Uterus (tissue), 4 donors: ENCODE data around the gene POLR3E. TPM values are rescaled to one million over a fixed set of nuclear protein-coding genes. Genes with fewer than 3 reads are reported as not detected.

Experiments
- DNase-seq, 2 donors: peaks; one replicate each; pipeline ENCODE4 v3.0.0-alpha.2; 2019 to 2020
- H3K27ac ChIP-seq, 2 donors: fragments of 200-600 bp; sonication (generic); 1 replicate in 1 of 2; 2 replicates in 1 of 2; pipeline ENCODE4 v1.5.1; 2016 to 2018
- H3K27me3 ChIP-seq, 2 donors: fragments of 200-600 bp; sonication (generic); one replicate each; pipeline ENCODE4 v1.5.1; 2018 to 2019; ENCODE audit warnings: control low read depth in 1 of 2
- H3K36me3 ChIP-seq, 2 donors: fragments of 200-600 bp; sonication (generic); one replicate each; pipeline ENCODE4 v1.5.1; 2019; ENCODE audit warnings: control low read depth in 1 of 2
- H3K4me1 ChIP-seq, 2 donors: fragments of 200-600 bp; sonication (generic); one replicate each; pipeline ENCODE4 v1.5.1; 2018 to 2019; ENCODE audit warnings: control low read depth in 1 of 2
- H3K4me3 ChIP-seq, 2 donors: fragments of 200-600 bp; sonication (generic); 1 replicate in 1 of 2; 2 replicates in 1 of 2; pipeline ENCODE4 v1.5.1; 2018 to 2019; ENCODE audit warnings: mild to moderate bottlenecking in 1 of 2
- H3K9me3 ChIP-seq, 2 donors: fragments of 200-600 bp; sonication (generic); one replicate each; pipeline ENCODE4 v1.5.1; 2019; ENCODE audit warnings: control low read depth in 1 of 2
- CTCF ChIP-seq, 4 experiments: fragments of 200-600 bp in 2 of 4; fragments of 450-650 bp in 2 of 4; sonication (generic) in 2 of 4; IDR thresholded peaks; one replicate each; pipeline ENCODE4 v1.5.1; 2016 to 2019; ENCODE audit warnings: antibody characterized with exemption in 4 of 4, mild to moderate bottlenecking in 2 of 4, moderate library complexity in 1 of 4
- POLR2A ChIP-seq, 2 donors: fragments of 450-650 bp; IDR thresholded peaks; one replicate each; pipeline ENCODE4 v1.6.1; 2016; ENCODE audit warnings: antibody characterized with exemption in 2 of 2, mild to moderate bottlenecking in 1 of 2, moderate library complexity in 1 of 2
- intact Hi-C: fragments of 100-400 bp; cut with DNase I; formaldehyde crosslinking; loops from one replicate; pipeline ENCODE4 v1.15.1; 2023; ENCODE audit warnings: low total_unique reads
- total RNA-seq, 4 donors: library from RNA; depleted of rRNA in 3 of 4; stranded (reverse); fragments of >200 nt in 3 of 4; gene quantifications; one replicate each; pipeline versions ENCODE4 v1.1.0 to v1.2.4, GENCODE V29; 2014 to 2023
- donor health status: DM: yes; HTN: yes; CAD: no.

Gene POLR3E
- total RNA-seq, 4 donors from 2014 or later = 45.1 to 179 (median 64.5) TPM

GRCh38 chr16:22322021-22322471 lies 24.8 kb downstream of the POLR3E start:
- no peak for DNase-seq
- TF ChIP-seq CTCF (IDR thresholded peaks at IDR 0.05) (no peak), POLR2A (IDR thresholded peaks at IDR 0.05) (no peak)
- Histone ChIP-seq H3K27ac (no peak overlapping the region), H3K4me3 (no peak overlapping the region), H3K4me1 (peaks cover 0 to 10% of the 10 kb centered on the region in 2 donors), H3K36me3 (no peaks in the 10 kb centered on the region), H3K9me3 (no peaks in the 10 kb centered on the region), H3K27me3 (no peaks in the 10 kb centered on the region)
- intact Hi-C loops = no loop called here

- Histone ChIP-seq H3K4me3 (no peak overlapping the region), H3K36me3 (no peaks in the 10 kb centered on the region), H3K4me1 (peaks cover 0 to 10% of the 10 kb centered on the region in 2 donors), H3K27me3 (no peaks in the 10 kb centered on the region), H3K27ac (no peak overlapping the region), H3K9me3 (no peaks in the 10 kb centered on the region)
- DNase-seq = no peak
- intact Hi-C loops = no loop called here
- no peak for TF ChIP-seq CTCF (IDR thresholded peaks at IDR 0.05)
- TF ChIP-seq POLR2A (IDR thresholded peaks at IDR 0.05) = no peak
Measured at GRCh38 chr16:22322741-22323140, 25.5 kb downstream of the POLR3E start.

- H3K27ac ChIP-seq = no peak overlapping the region
- no peaks in the 10 kb centered on the region for H3K36me3 ChIP-seq
- no peak overlapping the region for H3K4me3 ChIP-seq
- no peaks in the 10 kb centered on the region for H3K9me3 ChIP-seq
- intact Hi-C loops = no loop called here
- TF ChIP-seq CTCF (IDR thresholded peaks at IDR 0.05) = no peak
- no peak for TF ChIP-seq POLR2A (IDR thresholded peaks at IDR 0.05)
- H3K27me3 ChIP-seq = no peaks in the 10 kb centered on the region
- no peak for DNase-seq
- peaks cover 0 to 10% of the 10 kb centered on the region in 2 donors for H3K4me1 ChIP-seq
Measured at GRCh38 chr16:22323173-22323958, 26.2 kb downstream of the POLR3E start.

- intact Hi-C loops = no loop called here
- Histone ChIP-seq H3K27me3 (no peaks in the 10 kb centered on the region), H3K36me3 (no peaks in the 10 kb centered on the region), H3K4me1 (peaks cover 0 to 10% of the 10 kb centered on the region in 2 donors), H3K4me3 (no peak overlapping the region), H3K9me3 (no peaks in the 10 kb centered on the region), H3K27ac (no peak overlapping the region)
- no peak for TF ChIP-seq POLR2A (IDR thresholded peaks at IDR 0.05)
- TF ChIP-seq CTCF (IDR thresholded peaks at IDR 0.05) = no peak
- no peak for DNase-seq
Measured at GRCh38 chr16:22323959-22324786, 27.0 kb downstream of the POLR3E start.
